ENCODE data around the gene HES3. TPM values are rescaled to one million over a fixed set of nuclear protein-coding genes. Genes with fewer than 3 reads are reported as not detected.

HES3 gene
- total and polyA plus RNA-seq, 2 of the 4 experiments (the other 2 are of a cell fraction): not detected

DNA sequence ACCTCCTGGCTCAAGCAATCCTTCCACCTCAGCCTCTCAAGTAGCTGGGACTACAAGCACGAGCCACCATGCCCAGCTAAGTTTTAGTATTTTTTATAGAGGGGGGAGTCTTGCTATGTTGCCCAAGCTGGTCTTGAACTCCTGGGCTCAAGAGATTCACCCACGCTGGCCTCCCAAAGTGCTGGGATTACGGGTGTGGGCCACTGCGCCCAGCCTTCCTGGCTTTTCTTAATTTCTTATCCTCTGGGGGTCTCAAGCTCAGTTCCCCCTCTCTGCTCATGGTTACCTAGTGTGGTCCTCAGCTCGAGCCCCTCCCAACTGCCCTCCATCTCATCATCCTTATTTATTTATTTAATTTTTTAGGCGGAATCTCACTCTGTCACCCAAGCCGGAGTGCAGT, 41.7 kb upstream of the HES3 start:
- H3K14ac ChIP-seq (replicated peaks; ENCODE audit: low read depth, low read length): no peak overlapping the region
- H4K91ac ChIP-seq (ENCODE audit: insufficient read depth, low read depth, low read length): no peak overlapping the region
- no peak overlapping the region for H2BK20ac ChIP-seq (ENCODE audit: low read depth, low read length)
- H2AK9ac ChIP-seq (replicated peaks; ENCODE audit: low read depth, low read length, poor library complexity): no peak overlapping the region
- H2AK5ac ChIP-seq (ENCODE audit: low read depth, low read length): no peak overlapping the region
- H3K4me1 ChIP-seq (ENCODE audit: control insufficient read depth, insufficient read depth, low read length): peaks cover 6% of the 10 kb centered on the region; the same call in 1 of the 2 replicates
- H3K9me3 ChIP-seq (ENCODE audit: control insufficient read depth, insufficient read depth, low read length): no peaks in the 10 kb centered on the region
- no peak overlapping the region for H2BK15ac ChIP-seq (ENCODE audit: low read depth, low read length)
- H3K79me1 ChIP-seq (ENCODE audit: low read depth in 1 of 2, low read length in 2 of 2): peaks cover 7 to 22% of the 10 kb centered on the region in 2 experiments; a peak in 3 of 4 replicates
- ChIA-PET CTCF (interaction anchor here (0.7 kb wide), 1 partner anchor 268 kb away, joined by 4 read pairs; no protein-coding TSS in a partner anchor), POLR2A (ENCODE audit: unreplicated experiment) (no interaction called here)
- H3K27me3 ChIP-seq (ENCODE audit: control insufficient read depth, insufficient read depth, low read length): no peaks in the 10 kb centered on the region; the same call in 1 of the 2 replicates
- peaks cover 17% of the 10 kb centered on the region; the same call in 1 of the 2 replicates for H4K20me1 ChIP-seq (ENCODE audit: insufficient read depth, low read length)
- no peak overlapping the region for H2BK120ac ChIP-seq (ENCODE audit: low read depth, low read length)
- DNase-seq: no peak
- no peak overlapping the region for H3K9ac ChIP-seq (ENCODE audit: low read depth, low read length)
- H3K56ac ChIP-seq (ENCODE audit: extremely low read depth, insufficient read depth, low read length): no peak overlapping the region
- H3K27ac ChIP-seq (ENCODE audit: insufficient read depth, low read length): no peak overlapping the region
- WGBS, 2 experiments (ENCODE audit: extremely low coverage in 2 of 2, insufficient read length in 1 of 2): 80% methylated on average over 5 of the region's 7 CpGs; no CpG with 5 or more reads in 1 of the 2 experiments
- no peak for ATAC-seq (ENCODE audit: low read depth)
- H3K9me1 ChIP-seq (ENCODE audit: insufficient read depth, low read length): peaks cover 15% of the 10 kb centered on the region
- TF ChIP-seq, protein P1, sequence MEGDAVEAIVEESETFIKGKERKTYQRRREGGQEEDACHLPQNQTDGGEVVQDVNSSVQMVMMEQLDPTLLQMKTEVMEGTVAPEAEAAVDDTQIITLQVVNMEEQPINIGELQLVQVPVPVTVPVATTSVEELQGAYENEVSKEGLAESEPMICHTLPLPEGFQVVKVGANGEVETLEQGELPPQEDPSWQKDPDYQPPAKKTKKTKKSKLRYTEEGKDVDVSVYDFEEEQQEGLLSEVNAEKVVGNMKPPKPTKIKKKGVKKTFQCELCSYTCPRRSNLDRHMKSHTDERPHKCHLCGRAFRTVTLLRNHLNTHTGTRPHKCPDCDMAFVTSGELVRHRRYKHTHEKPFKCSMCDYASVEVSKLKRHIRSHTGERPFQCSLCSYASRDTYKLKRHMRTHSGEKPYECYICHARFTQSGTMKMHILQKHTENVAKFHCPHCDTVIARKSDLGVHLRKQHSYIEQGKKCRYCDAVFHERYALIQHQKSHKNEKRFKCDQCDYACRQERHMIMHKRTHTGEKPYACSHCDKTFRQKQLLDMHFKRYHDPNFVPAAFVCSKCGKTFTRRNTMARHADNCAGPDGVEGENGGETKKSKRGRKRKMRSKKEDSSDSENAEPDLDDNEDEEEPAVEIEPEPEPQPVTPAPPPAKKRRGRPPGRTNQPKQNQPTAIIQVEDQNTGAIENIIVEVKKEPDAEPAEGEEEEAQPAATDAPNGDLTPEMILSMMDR (conservative IDR thresholded peaks at IDR 0.05; ENCODE audit: low read depth, low read length): no peak
- TF ChIP-seq, protein P2, sequence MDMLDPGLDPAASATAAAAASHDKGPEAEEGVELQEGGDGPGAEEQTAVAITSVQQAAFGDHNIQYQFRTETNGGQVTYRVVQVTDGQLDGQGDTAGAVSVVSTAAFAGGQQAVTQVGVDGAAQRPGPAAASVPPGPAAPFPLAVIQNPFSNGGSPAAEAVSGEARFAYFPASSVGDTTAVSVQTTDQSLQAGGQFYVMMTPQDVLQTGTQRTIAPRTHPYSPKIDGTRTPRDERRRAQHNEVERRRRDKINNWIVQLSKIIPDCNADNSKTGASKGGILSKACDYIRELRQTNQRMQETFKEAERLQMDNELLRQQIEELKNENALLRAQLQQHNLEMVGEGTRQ (IDR thresholded peaks at IDR 0.05; ENCODE audit: low read depth, low read length): no peak
- TF ChIP-seq NFE2L2 (IDR thresholded peaks at IDR 0.05; ENCODE audit: low read depth, low read length): no peak
- no peak for TF ChIP-seq RFX5 (IDR thresholded peaks at IDR 0.05; ENCODE audit: low read depth, low read length)
- TF ChIP-seq BHLHE40 (IDR thresholded peaks at IDR 0.05; ENCODE audit: low read depth, low read length): no peak
- BruUV-seq (replicated peaks): no TSS peak
- in situ Hi-C loops (cut with MboI; ENCODE audit: low sequenced_read_pairs): no loop called here
- no peaks in the 10 kb centered on the region for H3K36me3 ChIP-seq (ENCODE audit: control insufficient read depth, insufficient read depth, low read length)
- dilution Hi-C loops (cut with HindIII; ENCODE audit: low sequenced_read_pairs, unreplicated experiment): no loop called here
- H3K4me3 ChIP-seq (ENCODE audit: insufficient read depth, low read depth, low read length): no peak overlapping the region
- no peak overlapping the region for H2AFZ ChIP-seq (replicated peaks; ENCODE audit: low read length, poor library complexity)
- no peak overlapping the region for H3K23ac ChIP-seq (ENCODE audit: low read depth, low read length)
- no peak overlapping the region for H4K5ac ChIP-seq (ENCODE audit: low read depth, low read length)
- H3K18ac ChIP-seq (ENCODE audit: low read depth, low read length): no peak overlapping the region
- no peak overlapping the region for H4K8ac ChIP-seq (ENCODE audit: low read depth in 2 of 2, low read length in 2 of 2)
- no peak overlapping the region for H3K4ac ChIP-seq (ENCODE audit: low read depth, low read length)
- H3K4me2 ChIP-seq (ENCODE audit: low read depth, low read length): no peak overlapping the region
- intact Hi-C loops (cut with micrococcal nuclease): no loop called here
- H2BK5ac ChIP-seq (ENCODE audit: low read depth, low read length, poor library complexity, severe bottlenecking): no peak overlapping the region

All from IMR-90 (cell line).